GM12891 (cell line): ENCODE measurements around the gene FAM209B.

Experiments
- PAX5 ChIP-seq: IDR thresholded peaks from 2 replicates; pipeline ENCODE4 v1.6.1; 2011; ENCODE audit warnings: low read length, moderate library complexity, mild to moderate bottlenecking; ENCODE audit not compliant: insufficient read depth, severe bottlenecking
- POLR2A ChIP-seq: IDR thresholded peaks from 2 replicates; pipeline ENCODE4 v1.6.1; 2011; ENCODE audit warnings: low read depth, low read length, control low read depth
- POLR2AphosphoS5 ChIP-seq: IDR thresholded peaks from 2 replicates; pipeline ENCODE4 v1.6.1; 2011; ENCODE audit warnings: low read depth, low read length, control low read depth
- POU2F2 ChIP-seq: IDR thresholded peaks from 2 replicates; pipeline ENCODE4 v1.6.1; 2011; ENCODE audit warnings: low read depth, mild to moderate bottlenecking, control low read depth, low read length, moderate library complexity
- SPI1 ChIP-seq: IDR thresholded peaks from 2 replicates; pipeline ENCODE4 v1.6.1; 2011; ENCODE audit warnings: low read depth, low read length, control low read depth
- TAF1 ChIP-seq: IDR thresholded peaks from 2 replicates; pipeline ENCODE4 v1.6.1; 2011; ENCODE audit warnings: low read depth, low read length, control low read depth

GRCh38 chr20:56558968-56559367 is 25.9 kb downstream of the FAM209B start:
- no peak for TF ChIP-seq POLR2AphosphoS5
- TF ChIP-seq SPI1, result no peak
- no peak for TF ChIP-seq POLR2A
- no peak for TF ChIP-seq TAF1
- no peak for TF ChIP-seq PAX5
- TF ChIP-seq POU2F2, result no peak
